M059J (cell line): Measurements from ENCODE around the gene DENND4B. TPM values are rescaled to one million over a fixed set of nuclear protein-coding genes. Genes with fewer than 3 reads are reported as not detected.
"Not testable (repeated sequence)": the region's sequence is repeated elsewhere in the genome, so short reads cannot be mapped to it uniquely, and the experiment has no call there.

Experiments used
- DNase-seq: peaks from one replicate; pipeline ENCODE4 v3.0.0-alpha.2; 2012; ENCODE audit warnings: low read depth
- total RNA-seq: library from RNA; depleted of rRNA; stranded (reverse); fragments of >200 nt; shearing (Covaris generic); gene quantifications from 2 replicates; pipeline ENCODE4 v1.2.3, GENCODE V29; 2014

DENND4B gene
- total RNA-seq, 1 experiment from 2014 or later: 8.4 TPM

DNA sequence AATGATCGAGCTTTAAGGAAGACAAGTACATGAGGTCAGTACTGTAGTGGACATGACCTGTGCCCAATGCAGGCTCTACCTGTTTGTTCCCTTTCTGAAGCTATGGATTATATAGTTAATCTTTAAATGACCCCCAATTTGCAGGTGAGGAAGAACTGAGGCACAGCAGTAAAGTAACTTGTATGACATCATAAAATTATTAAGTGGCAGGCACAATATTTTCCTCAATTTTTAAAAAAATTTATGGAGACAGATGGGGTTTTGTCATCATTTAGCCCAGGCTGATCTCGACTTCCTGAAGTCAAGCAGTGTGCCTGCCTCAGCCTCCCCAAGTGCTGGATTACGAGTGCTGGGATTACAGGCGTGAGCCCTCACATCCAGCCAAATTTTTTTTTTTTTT lies 20.1 kb downstream of the DENND4B start:
- DNase-seq: no peak

DNA sequence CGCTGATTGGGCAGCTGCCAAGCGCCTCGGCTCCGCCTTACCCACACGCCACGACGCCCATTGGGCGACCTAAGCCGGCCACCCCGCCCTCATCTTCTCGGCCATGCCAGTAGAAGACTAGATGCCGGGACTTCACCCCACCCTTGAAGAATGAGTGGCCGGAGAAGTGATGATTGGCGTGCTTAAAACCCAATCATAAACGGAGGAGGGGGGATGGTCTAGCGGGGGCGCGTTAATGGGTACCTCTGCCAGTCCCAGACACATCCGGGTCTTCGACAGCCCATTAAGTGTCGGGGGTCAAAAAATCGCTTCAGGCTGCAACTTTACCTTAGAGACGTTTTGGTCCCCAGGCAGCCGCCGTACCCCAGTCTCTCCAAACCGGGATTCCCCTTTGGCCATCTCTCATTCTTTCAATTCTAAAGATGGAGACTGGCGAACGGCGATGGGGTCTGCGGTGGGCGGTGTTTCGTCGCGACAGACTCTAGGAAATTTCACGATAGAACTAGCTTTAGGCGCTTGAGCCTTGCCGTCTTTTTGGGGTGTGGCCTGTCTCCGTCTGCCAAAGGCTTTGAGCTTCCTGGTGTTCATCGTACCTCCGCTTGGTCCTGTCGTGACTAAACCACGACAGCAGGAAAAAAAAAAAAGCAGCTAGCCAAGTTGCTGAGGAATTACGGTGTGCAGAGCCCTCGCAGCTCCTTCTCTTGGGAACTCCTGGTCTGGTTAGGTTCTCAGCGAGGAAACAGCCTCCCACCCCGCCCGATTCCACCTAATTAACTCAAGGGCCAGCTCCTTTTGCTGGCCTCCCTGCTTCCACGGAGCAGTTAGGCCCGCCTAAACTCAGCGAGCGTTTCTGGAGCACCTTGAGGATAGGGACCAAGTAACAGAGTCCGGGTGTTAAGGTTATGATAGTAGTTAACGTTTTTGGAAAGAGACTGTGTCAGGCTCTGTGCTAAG lies 23.3 kb downstream of the DENND4B start, which contains the start of gene GATAD2B:
Gene GATAD2B, minus strand, starts transcription at position 1 of the 954 bp plus-strand sequence. CDS start 94,625 bp downstream, outside the sequence.
- peak; percentile 100 for DNase-seq

DNA sequence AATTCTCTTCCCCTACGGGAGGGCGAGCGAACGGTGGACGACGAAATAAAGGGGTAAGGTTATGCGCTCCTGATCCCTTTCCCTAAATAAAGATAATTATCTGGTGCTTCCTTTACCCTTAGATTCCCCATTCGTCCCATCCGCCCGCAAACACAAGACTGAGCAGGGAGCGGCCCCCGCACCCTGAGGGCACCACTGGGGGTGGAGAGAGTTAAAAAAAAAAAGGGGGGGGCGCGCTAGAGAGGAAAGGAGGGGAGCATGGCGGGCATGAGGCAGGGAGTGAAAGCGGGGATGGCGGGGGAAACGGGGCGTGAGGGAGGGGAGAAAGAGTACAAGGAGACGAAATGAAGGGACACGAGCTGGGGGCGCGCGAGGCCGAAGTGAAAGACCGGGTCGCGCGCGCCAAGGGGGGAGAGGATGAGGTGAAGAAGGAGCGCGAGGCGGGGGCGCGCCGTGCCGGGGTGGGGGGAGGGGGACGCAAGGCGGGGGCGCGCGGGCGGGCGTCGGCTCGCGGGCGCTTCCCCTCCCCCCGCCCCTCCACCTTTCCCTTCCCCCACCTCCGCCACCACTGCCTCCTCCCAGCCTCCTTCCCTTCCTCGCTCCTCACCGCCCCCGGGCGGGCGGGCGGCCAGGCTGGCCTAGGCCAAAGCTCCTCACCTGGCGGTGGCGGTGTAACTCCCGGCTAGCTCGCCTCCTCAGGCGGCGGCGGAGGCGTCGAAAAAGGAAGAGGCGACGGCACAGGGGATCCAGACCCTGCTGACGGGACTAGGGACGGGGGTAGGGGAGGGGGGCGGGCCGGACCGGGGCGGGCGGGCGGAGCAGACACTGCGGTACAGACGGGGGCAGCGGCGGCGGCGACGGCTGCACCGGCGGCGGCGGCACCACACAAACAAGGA lies 24.2 kb downstream of the DENND4B start:
- peak; percentile 26 for DNase-seq

DNA sequence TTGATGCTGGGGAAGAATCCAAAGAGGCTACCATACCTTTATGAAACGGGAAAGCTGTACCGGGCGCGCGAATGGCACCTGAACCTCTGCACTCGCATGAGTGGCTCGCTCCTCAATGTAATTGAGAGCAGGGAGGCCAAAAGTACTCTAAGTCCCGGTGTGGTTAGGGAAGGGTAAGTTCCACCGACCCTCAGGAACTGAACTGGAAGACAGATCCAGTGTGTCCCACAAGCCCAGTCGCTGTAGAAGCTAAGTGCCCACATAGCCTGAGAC lies 24.8 kb downstream of the DENND4B start:
- no peak for DNase-seq

DNA sequence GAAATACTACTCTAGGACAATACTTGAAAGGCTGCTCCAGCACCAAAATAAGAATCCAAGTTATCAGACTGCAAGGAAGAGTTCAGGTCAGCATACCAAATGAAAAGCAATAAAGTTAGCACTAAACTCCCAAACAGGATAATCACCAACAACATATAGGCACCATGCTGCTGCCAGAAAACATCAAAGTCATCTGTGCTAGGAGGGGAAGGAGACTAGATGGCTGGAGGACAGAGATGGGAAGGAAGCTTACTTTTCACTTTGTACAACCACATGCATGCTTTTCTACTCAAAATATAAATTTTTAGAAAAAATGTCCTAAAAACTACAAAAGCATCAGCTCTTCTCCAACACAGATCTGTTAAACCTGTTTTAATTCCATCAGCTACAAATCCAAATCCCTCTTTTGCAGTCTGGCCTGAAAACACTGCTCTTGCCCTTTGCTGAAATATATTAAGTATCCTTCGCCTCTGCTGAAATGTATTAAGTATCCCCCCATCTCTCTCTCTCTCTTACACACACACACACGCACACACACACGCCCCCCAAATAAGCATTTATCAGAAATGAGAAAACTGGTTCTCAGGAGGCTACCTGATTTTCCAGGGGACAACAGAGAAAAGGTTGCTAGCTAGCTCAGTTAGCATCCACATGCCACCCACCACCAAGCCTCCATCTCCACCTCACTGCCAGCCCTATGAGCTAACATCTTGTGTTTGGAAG lies 25.3 kb downstream of the DENND4B start:
- no peak for DNase-seq

DNA sequence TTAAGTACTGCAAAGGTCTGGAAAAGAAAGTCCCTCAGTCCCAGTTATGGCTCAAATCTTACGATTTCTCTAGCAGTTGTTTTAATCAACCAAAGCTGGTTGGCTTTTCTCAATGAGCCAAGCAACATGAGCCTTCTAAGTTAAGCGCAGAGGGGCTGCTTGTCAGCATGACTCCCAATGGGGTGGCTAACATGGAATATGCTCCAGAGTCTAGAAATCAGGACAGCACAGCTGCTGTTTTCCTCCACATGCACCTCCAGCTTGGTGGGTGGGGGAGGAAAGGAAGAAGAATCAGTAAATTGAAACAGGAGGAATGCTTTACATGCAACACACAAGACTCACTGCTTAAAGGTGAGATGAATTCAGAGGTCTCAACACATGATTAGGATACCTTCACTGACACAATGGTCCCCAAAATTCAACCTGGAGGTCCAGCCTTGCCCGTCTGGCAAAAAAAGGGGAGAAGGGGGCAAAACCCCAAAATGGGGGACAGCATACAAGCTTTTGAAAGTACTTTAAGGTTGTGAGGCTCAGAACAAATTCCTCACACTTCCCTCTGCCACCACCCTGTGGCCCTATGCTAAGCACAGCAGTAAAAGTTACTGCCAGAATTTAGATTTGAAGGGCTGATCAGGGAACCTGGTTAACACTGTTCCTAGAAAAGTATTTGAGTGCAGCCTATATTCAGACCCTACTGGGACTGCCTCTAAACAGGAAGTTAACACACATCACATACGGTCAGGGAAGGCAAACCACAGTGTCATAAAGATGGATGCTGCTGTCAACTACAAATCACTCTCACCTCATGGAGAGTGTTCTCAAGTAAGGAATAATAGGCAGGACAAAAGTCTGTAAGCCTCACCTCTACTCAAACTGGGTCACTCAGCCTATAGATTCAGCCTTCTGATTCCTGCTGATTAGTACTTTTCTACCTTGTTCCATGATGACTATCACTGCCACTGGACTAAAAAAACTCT lies 26.4 kb downstream of the DENND4B start:
- DNase-seq: peak; percentile 58

DNA sequence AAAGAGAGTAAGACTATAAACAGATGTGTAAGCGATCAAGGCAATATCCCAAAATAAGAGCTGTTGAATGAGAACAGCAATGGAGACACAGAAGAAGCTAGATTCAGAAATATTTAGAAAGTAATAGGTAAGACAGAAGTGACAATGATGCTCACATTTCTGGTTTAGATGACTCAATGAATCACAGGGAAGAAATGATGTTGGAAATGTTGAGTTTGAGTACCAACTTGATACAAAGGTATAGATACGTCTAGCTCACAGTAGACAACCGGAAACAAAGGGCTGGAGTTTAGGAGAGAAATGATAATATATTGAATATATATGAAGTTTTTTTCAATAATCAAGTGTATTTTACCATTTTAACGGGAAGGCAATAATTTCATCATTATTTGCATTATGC lies 30.2 kb downstream of the DENND4B start:
- no peak for DNase-seq

DNA sequence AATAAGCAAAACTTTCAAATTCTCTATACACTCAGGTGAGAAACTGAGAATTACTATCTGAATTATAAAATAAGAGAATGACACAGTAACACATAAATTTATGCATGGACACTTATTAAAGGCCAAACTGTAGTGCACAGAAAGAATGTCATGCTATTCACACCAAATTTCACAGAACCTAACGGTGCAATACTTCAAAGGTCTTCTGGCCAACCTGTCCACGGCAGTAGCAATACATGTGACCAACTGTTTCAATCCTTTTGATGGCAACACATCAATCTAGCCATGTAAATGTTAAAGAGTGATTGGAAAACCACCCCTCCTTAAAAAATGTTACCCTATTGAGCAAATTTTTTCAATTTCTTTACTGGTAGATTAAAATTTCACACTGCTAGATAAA lies 34.2 kb downstream of the DENND4B start:
- DNase-seq: no peak

DNA sequence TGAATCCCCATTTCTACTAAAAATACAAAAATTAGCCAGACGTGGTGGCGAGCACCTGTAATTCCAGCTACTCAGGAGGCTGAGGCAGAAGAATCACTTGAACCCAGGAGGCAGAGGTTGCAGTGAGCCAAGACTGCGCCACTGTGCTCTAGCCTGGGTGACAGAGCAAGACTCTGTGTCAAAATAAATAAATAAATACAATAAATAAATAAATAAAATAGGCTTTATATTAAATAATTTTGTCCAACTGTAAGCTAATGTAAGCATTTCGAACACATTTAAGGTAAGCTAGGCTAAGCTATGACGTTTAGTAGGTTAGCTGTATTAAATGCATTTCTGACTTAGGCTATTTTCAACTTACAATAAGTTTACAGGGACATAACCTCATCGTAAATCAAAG lies 36.0 kb downstream of the DENND4B start:
- not testable (repeated sequence) for DNase-seq

DNA sequence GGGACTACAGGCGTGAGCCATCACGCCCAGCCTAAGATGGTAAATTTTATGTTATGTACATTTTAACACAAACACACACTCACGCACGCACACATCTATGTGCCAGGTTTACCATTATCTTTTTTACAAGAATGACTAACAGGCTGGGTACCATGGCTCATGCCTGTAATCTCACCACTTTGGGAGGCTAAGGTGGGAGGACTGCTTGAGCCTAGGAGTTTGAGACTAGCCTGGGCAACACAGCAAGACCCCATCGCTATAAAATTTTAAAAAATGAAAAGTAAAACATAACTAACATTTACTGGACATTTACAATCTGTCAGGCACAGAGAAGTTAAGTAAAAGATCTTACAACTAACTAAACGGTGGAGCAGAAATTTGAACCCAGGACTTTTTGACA lies 38.4 kb downstream of the DENND4B start:
- DNase-seq: no peak

DNA sequence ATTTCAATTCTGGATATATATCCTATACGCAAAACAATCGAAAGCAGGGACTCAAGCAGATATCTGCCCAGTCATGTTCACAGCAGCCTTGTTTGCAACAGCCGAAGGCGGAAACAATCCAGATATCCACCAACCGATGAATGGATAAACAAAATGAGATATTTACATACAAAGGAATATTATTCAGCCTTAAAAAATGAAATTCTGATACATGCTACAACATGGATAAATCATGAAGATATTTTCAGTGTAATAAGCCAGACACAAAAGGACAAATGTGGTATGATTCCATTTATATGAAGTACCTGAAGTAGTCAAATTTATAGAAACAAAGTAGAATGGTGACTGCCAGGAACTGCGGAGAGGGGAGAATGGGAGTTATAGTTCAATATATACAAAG lies 39.4 kb downstream of the DENND4B start:
- no peak for DNase-seq

DNA sequence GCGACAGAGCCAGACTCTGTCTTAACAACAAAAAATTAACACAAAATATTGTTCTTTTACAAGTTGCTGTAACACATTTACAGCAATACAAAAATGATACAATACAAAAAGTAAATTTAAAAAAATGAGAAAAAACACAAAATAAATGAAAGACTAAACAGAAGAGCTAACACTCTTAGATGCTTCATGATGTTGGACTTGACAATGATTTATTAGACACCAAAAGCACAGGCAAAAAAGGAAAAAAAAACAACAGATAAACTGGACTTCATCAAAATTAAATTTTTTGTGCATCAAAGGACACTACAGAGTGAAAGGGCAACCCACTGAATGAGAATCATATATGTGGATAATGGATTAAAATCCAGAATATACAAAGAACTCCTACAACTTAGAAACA lies 40.1 kb downstream of the DENND4B start:
- DNase-seq: no peak

DNA sequence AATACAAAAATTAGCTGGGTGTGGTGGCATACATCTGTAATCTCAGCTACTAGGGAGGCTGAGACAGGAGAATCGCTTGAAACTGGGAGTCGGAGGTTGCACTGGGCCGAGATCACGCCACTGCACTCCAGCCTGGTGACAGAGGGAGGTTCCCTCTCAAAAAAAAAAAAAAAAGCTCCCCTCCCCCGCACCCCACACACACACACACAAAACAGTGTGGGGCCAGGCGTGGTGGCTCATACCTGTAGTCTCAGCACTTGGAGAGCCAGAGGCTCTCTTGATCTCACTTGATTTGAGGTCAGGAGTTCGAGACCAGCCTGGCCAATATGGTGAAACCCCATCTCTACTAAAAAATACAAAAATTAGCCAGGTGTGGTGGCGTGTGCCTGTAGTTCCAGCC lies 40.6 kb downstream of the DENND4B start:
- not testable (repeated sequence) for DNase-seq

DNA sequence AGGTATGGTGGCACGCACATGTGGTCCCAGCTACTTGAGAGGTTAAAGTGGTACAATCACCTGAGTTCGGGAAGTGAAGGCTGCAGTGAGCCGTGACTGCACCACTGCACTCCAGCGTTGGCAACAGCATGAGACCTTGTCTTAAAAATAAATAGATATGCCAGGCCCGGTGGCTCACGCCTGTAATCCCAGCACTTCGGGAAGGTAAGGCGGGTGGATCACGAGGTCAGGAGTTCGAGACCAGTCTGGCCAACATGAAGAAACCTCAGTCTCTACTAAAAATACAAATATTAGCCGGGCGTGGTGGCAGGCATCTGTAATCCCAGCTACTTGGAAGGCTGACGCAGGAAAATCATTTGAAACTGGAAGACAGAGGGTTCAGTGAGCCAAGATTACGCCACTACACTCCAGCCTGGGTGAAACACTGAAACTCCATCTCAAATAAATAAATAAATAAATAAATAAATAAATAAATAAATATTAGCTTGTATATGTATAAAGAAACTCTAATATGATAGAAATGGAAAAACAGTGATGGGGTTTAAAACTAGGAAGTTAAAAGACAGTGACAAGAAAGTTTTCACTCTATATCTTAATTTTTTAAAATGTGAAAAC lies 42.6 kb downstream of the DENND4B start:
- no peak for DNase-seq

DNA sequence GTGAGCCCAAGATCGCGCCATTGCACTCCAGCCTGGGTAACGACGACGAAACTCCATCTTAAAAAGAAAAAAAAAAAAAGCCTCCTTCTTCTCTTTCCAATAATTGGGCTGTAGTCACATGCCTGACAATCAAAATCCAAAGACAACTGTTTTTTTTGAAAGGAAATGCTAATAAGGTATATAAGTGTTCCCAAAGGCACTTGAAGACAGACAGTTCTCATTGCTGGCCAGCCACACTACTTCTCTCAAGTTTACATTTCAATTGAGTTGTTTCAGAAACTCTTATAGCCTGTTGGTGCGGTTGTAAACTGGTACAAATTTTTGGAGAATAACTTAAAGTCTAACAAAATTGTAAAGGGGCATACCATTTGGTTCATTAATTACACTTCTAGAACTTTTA lies 47.0 kb downstream of the DENND4B start:
- DNase-seq: no peak

DNA sequence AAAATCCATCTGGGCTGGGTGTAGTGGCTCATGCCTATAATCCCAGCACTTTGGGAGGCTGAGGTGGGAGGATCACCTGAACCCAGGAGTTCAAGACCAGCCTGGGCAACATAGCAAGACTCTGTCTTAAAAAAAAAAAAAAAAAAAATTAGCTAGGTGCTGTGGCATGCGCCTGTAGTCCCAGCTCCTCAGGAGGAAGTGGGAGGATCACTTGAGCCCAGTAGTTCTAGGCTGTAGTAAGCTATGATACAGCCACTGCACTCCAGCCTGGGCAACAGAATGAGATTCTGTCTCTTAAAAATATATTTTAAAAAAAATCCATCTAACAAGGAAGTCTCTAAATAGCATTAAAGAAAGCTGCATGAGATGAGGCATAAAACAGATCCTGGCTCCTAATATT lies 50.7 kb downstream of the DENND4B start:
- DNase-seq: not testable (repeated sequence)

DNA sequence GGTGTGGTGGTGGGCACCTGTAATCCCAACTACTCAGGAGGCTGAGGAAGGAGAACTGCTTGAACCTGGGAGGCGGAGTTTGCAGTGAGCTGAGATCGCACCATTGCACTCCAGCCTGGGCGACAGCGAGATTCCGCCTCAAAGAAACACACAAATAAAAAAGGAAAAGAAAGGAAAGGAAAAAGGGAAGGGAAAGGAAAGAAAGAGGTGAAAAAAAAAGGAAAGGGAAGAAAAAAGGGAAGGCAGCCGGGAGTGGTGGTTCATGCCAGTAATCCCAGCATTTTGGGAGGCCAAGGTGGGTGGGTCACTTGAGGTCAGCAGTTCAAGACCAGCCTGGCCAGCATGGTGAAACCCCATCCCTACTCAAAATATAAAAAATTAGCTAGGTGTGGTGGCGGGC lies 55.5 kb downstream of the DENND4B start:
- DNase-seq: not testable (repeated sequence)

DNA sequence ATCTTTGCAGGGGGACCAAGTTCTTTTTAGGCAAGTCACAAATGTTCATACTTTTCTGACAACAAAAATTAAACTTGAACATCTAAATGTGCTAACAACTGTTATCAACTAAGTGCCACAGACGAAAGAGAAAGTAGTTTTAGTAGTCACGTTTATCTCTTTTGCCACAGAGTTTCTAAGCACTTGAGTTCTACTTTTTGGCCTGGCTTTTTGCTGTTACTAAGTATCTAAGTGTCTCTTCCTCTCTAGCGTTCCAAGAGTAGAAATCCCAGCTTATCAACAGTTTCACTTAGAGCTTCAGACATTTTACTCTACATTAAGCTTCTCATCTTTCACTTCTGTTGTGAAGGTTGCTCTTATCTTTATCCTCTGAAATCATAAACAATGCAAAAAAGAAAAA lies 58.0 kb downstream of the DENND4B start:
- DNase-seq: no peak

DNA sequence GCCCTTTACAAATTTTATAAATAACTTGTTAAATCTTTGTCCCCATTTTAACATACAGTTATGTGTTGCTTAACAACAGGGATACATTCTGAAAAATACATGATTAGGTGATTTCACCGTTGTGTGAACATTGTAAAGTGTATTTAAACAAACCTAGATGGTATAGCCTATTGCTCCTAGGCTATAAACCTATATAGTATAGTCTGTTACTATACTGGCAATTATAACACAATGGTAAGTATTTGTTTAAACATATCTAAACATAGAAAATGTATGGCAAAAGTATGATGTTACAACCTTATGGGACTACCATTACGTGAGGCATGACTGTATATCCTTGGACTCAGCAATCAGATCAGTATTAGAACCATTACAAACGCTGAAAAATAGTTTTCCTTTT lies 60.4 kb downstream of the DENND4B start:
- DNase-seq: no peak

DNA sequence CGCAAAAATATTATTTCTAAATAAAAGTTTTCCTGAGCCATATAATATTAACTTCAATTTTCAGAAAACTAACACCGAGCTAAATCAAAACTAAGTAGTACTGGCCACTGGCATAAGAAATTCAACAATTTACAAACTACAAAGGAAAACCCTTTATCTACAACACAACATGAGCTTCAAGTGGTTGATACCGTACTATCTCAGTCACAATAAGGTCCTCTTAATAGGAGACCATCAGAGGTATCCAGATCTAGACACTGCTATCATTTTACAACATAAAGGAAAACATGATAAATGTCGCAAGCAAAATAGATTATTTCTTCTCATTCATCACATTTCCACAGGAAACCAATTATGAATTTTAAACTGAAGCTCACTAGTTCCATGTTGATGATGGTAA lies 63.3 kb downstream of the DENND4B start:
- no peak for DNase-seq
